ENCODE data around the gene TTLL10.

TTLL10 gene

DNA sequence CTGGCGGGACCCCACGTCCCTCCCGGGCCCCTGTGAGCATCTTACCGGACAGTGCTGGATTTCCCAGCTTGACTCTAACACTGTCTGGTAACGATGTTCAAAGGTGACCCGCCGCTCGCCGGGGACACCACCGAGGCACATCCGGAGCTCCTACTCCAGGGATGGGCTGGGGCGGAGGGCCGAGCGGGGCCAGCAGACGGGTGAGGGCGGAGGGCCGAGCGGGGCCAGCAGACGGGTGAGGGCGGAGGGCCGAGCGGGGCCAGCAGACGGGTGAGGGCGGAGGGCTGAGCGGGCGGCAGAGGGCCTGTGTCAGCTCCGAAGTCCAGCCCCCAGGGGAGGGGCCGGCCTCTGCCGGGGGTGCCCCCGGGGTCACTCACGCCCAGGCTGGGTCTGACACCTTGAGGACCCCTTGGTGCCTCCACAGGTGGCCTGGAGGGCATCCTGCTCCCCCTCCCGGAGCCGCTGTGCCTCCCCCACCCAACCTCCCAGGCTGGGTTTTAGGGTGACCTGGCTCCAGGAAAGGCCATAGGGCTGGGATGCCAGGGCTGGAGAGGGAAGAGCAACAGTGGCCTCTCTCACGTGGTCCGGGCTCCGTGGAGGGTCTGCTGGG lies 5.7 kb upstream of the TTLL10 start:
- H3K4me1 ChIP-seq (ENCODE audit: low read depth, poor library complexity, severe bottlenecking): peaks cover 21% of the 10 kb centered on the region
- H2AFZ ChIP-seq (ENCODE audit: low read depth): no peak overlapping the region
- H3K79me2 ChIP-seq (ENCODE audit: insufficient read depth, low read depth): no peaks in the 10 kb centered on the region

DNA sequence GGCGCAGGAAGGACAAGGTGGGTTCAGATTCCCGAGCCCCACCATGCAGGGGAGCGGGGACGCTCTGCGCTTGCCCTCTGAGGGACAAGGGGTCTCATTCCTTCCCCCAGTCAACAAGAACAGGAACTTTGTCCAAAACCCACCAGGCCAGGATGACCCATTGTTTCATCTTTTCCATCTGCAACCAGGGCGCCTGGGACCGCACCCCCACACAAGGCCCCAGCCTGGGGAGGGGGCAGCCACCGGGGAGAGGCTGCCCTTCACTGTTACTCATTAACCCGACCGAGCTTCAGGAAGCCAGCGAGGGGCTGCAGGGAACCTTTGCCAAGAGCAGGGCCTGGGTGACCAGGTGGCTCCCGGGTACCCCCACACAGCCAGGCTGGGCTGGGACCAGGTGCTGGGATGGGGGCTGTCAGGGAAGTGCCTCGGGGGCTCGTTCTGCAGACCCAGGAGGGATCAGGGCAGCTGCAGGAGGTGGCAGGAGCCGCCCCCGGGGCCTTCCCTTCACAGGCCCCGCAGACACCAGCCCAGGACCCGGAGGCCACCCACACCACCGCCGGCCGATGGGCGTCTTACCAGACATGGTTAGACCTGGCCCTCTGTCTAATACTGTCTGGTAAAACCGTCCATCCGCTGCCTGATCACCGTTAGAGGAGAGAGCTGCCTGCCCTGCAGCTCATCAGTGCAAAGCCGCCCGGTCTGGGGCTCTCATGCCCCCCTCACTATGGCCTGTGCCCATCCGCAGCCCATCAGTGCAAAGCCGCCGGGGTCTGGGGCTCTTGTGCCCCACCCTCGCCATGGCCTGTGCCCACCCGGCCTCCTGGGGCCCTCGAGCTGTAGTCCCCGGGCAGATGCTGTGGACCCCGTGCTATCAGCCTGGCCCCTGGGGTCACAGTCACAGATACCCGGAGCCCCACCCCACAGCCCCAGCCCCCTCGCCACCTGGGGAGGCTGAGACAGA lies 4.9 kb upstream of the TTLL10 start:
- Histone ChIP-seq H3K4me3 (IDR thresholded peaks at IDR 0.05; ENCODE audit: insufficient read depth, low read depth, low read length) (no peak overlapping the region), H4K20me1 (ENCODE audit: insufficient read depth) (no peaks in the 10 kb centered on the region), H2AFZ (ENCODE audit: low read depth) (no peak overlapping the region), H3K4me2 (no peak overlapping the region), H3K27me3 (ENCODE audit: insufficient read depth, low read depth) (peaks cover 97% of the 10 kb centered on the region), H3K4me1 (ENCODE audit: low read depth, poor library complexity, severe bottlenecking) (peaks cover 21% of the 10 kb centered on the region), H3K36me3 (ENCODE audit: insufficient read depth) (no peaks in the 10 kb centered on the region), H3K9ac (no peak overlapping the region), H3K79me2 (ENCODE audit: insufficient read depth, low read depth) (no peaks in the 10 kb centered on the region), H3K27ac (no peak overlapping the region)
- TF ChIP-seq CTCF (conservative IDR thresholded peaks at IDR 0.05; ENCODE audit: low read depth, low read length): no peak

More for the DNA sequence above, 5.7 kb upstream of the TTLL10 start:
- no peak overlapping the region for H3K9ac ChIP-seq
- no peak overlapping the region for H3K4me2 ChIP-seq
- TF ChIP-seq CTCF (conservative IDR thresholded peaks at IDR 0.05; ENCODE audit: low read depth, low read length): no peak
- no peak overlapping the region for H3K27ac ChIP-seq
- peaks cover 97% of the 10 kb centered on the region for H3K27me3 ChIP-seq (ENCODE audit: insufficient read depth, low read depth)
- no peaks in the 10 kb centered on the region for H3K36me3 ChIP-seq (ENCODE audit: insufficient read depth)
- no peaks in the 10 kb centered on the region for H4K20me1 ChIP-seq (ENCODE audit: insufficient read depth)
- H3K4me3 ChIP-seq (IDR thresholded peaks at IDR 0.05; ENCODE audit: insufficient read depth, low read depth, low read length): no peak overlapping the region

DNA sequence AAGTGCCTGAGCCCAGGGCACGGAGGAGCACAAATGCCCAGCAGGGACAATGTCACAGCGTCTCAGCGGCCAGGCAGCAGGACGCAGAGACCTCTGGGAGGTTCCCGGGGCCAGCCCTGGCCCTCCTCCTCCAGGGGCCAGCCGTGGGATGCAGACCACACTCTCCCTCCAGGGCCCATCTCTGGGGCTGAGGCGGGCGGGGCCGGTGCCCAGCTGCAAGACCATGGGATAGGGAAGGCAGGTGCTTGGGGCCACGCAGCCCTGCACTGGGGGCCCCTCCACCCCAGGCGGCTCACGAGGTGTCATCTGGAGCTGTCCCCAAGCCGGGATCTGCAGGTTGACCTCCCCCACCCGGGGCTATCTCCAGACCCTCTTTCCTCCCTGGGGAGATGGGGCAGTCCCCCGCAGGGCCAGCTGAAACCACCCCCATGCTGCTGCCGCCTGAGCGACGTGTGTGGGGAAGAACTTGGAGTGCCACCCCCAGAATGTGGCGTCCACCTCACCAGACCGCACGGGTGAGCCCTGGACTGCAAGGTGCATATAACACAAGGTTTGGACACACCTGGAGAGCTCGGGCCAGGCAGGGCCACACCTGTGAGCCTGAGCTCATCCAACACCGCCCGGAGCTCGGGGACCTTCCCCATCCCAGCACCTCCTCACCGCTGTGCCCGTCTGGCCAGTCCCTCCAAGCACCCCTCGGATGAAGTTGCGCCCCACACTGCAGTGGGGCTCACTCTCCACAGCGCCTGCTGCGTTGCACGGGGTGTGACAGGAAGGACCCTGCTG lies 4.1 kb upstream of the TTLL10 start:
- Histone ChIP-seq H3K4me2 (no peak overlapping the region), H2AFZ (ENCODE audit: low read depth) (no peak overlapping the region), H3K36me3 (ENCODE audit: insufficient read depth) (no peaks in the 10 kb centered on the region), H3K27me3 (ENCODE audit: insufficient read depth, low read depth) (peaks cover 97% of the 10 kb centered on the region), H3K79me2 (ENCODE audit: insufficient read depth, low read depth) (no peaks in the 10 kb centered on the region), H3K4me3 (IDR thresholded peaks at IDR 0.05; ENCODE audit: insufficient read depth, low read depth, low read length) (no peak overlapping the region), H3K4me1 (ENCODE audit: low read depth, poor library complexity, severe bottlenecking) (peaks cover 21% of the 10 kb centered on the region), H3K9ac (no peak overlapping the region), H4K20me1 (ENCODE audit: insufficient read depth) (no peaks in the 10 kb centered on the region), H3K27ac (no peak overlapping the region)
- TF ChIP-seq CTCF (conservative IDR thresholded peaks at IDR 0.05; ENCODE audit: low read depth, low read length): no peak

DNA sequence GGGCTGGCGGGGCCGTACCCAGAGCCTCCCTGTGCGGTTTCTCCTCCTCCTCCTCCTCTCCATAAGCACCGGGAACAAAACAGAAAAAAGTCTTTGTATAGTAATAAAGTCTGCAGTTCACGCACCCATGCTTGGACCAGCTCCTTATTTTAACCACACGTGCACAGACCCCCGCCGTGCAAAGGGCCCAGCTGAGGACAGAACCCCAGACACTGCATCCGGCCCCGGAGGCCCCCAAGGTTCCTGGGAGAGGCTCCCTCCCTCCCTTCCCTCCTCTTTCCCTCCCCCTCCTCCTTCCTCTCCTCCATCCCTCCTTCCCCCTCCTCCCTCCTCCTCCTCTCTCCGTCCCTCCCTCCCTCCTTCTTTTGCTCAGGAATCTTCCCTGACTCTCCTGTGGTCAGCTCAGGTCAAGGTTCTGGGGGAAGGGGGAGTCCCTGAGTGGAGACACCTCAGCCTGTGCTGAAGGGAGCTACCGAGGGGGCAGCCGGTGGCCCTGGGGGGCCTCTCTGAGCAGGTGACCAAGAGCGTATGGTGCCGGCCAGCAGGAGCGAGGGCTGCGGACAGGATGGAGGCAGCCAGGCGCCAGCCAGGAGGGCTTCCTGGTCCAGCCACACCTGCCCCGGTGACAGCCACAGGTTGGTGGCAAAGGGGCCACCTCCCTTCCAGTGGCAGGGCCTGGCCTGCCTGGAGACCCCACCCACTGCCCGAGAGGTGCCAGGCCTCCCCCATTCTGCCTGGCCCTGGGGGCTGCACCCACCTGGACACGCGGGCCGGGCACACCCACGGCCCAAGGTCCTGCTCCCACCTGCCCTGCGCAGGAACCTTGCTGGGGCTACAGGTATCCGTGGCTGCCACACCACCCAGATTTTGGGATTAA lies 3.2 kb upstream of the TTLL10 start:
- no peak overlapping the region for H3K4me2 ChIP-seq
- no peak overlapping the region for H3K9ac ChIP-seq
- TF ChIP-seq CTCF (conservative IDR thresholded peaks at IDR 0.05; ENCODE audit: low read depth, low read length): no peak
- H3K4me1 ChIP-seq (ENCODE audit: low read depth, poor library complexity, severe bottlenecking): peaks cover 21% of the 10 kb centered on the region
- no peak overlapping the region for H3K27ac ChIP-seq
- H3K36me3 ChIP-seq (ENCODE audit: insufficient read depth): no peaks in the 10 kb centered on the region
- no peak overlapping the region for H2AFZ ChIP-seq (ENCODE audit: low read depth)
- H3K4me3 ChIP-seq (IDR thresholded peaks at IDR 0.05; ENCODE audit: insufficient read depth, low read depth, low read length): no peak overlapping the region
- H3K79me2 ChIP-seq (ENCODE audit: insufficient read depth, low read depth): no peaks in the 10 kb centered on the region
- peaks cover 96% of the 10 kb centered on the region for H3K27me3 ChIP-seq (ENCODE audit: insufficient read depth, low read depth)
- no peaks in the 10 kb centered on the region for H4K20me1 ChIP-seq (ENCODE audit: insufficient read depth)
